ACHN (cell line): ENCODE data around the gene ZRANB1.
A peak's percentile ranks its signal among the peaks of the same experiment; 100 is the strongest.
"Not testable (repeated sequence)": the region's sequence is repeated elsewhere in the genome, so short reads cannot be mapped to it uniquely, and the experiment has no call there.

Experiments used
- DNase-seq: peaks from one replicate; pipeline ENCODE4 v3.0.0-alpha.2; 2015
- in situ Hi-C: cut with HindIII; loops from 2 replicates; pipeline ENCODE4 v1.10.0; 2017; ENCODE audit warnings: low sequenced_read_pairs, low pct_ligation_motif_present, low pct_unique_long_range_greater_than_20kb

ZRANB1 gene

DNA sequence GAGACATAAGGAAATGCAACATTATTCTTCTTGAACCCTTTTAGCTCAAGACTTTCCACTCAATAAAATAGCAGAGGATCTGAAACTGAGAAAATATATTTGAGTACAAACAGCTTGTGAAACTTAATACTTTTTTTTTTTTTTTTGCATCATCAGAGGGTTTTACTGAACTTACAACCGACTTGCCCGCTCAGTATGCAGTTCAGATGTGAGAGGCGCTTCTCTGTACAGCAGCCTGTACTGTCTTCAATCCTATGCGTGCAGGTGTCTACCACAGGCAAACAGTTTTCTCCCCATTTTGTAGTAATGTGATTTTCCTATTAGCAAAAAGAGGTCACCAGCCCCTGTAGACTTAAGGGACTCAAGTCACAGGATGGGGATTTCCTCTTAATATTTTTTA, 46.8 kb downstream of the ZRANB1 start:
- in situ Hi-C loops, DNase-seq: not testable (repeated sequence)

DNA sequence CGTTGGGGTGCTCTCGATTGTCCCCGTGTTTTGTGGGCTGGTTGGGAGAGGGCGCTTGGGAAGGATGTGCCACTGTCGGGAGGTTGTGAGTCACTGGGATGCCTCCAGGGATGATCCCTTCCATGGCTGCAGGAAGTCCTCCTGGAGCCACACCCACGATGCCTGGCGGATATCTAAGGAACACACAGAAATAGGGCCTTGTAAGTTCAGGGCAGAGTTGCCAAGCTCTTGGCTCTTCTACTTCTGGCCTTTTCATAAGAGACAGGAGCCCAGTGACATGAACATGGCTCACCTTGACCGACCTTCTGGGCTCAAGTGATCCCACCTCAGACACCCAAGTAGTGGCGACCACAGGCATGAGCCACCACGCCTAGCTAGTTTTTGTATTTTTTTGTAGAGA, 47.6 kb downstream of the ZRANB1 start:
- in situ Hi-C loops: no loop called here
- DNase-seq: no peak

- no peak for DNase-seq
- in situ Hi-C loops: no loop called here
These were observed 49.0 kb downstream of the ZRANB1 start for GRCh38 chr10:124990671-124991625.

DNA sequence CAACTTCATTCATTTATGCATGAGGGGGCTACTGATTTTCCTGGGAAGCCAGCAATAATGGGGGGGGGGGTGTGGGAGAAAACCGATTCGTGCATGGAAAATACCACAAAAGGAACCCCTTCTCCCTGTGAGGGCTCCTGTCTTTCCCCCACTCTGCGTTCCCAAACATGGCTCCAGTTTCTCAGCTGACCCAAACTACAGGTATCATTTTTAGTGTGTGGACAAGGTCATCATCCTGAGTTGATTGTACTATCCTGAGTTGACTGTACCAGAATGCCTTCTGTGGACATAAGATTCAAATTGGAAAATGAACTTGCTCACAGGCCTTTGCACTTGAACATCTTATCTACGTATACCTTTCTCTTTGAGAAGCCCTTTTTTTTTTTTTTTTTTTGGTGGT, 49.9 kb downstream of the ZRANB1 start:
- DNase-seq: no peak
- in situ Hi-C loops: no loop called here

GRCh38 chr10:124992462-124993344, 50.8 kb downstream of the ZRANB1 start:
- in situ Hi-C loops: no loop called here
- peak; percentile 67 for DNase-seq

- in situ Hi-C loops: no loop called here
- DNase-seq: no peak
These were observed 51.4 kb downstream of the ZRANB1 start for GRCh38 chr10:124993345-124993708.

DNA sequence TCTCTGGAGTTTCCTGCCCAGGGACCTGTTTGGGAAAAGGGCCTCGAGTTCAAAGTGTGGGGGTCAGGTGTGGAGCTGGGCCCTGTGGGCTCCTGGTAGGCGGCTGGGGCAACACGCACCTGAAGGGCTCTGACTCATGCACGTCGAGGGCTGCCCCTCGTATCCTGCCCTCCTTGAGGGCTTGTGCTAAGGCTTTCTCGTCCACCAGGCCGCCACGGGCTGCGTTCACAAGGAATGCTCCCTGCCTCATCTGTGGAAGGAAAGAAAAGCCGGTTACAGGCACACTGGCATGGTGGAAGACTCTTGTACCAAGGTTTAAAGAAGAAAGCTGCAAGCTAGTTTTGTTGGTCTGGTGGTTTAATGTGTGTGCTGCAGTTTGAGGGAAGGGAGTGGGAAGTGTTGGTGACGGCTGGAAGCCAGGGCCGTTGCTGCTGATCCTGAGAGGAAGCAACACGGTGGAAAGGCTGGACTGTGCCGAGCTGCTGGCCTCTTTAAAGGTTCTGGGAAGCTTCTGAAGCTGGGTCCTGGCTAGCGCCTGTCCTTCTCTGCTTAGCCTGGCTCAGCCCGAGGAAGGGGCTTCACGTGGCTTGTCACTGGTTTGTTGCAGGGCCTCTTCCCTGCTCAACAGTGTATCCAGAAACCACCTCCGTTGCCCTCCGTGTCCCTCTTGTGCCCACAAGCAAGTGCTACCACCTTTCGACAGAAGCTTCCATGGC, 52.0 kb downstream of the ZRANB1 start:
- in situ Hi-C loops: no loop called here
- DNase-seq: no peak

DNA sequence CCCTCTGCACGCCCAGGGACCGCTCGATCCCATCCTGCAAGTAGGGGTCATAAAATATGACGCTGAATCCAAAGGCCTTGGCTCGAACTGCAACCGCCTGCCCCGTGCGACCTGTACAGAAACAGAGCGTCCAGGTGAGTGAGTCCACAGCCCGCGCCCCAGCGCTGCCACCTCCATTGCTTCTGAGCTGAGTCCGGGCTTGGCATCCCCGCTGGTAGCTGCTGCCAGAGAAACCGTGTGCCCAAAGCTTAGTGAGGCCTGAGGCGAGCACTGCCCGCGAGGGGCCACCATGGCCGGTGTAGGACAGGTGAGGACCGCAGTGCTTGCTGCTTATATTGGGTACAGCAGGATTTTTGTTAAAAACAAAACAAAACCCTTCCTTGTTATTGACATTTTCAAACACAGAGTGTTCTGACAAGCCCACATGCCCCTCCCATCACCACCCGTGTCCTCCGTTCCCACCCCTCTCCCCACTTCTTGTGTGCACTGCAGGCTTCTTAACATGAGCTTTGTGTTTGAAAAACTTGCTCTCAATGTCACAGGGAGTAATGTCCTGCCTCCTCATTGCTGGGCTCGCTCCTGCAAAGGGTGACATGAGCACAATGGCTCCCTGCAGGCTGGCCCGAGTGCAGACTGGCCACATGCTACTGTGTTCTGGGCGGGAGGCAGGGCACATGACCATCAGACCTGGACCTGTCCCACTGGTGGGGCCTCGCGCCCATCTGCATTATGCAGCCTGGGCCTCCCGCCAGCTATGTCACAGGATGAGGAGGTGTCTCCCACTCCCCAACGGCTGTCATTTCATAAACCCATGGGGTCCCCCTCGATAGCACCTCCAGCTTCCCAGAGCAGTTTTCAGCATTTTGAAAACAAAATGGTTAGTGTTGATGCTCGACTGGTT, 52.9 kb downstream of the ZRANB1 start:
- in situ Hi-C loops: no loop called here
- DNase-seq: no peak

DNA sequence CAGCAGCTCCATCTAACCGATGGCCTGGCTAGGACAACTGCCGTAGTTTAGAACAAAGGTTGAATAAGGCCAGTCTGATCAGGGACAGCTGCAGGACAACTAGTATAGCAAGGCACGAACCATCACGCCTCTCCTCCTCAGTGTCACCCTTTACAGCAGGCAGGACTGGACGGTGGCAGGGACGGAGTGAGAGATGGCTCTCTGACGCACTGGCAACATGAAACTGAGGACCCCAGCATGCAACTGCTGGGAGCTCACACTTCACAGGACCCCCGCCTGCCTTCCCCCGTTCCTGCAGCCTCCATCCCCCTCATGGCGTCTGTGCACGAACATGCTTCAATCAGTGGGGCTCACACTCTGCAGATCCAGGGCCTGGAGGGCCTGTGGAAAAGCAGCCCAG, 53.7 kb downstream of the ZRANB1 start:
- DNase-seq: no peak
- in situ Hi-C loops: no loop called here

GRCh38 chr10:124996127-124996853, 54.4 kb downstream of the ZRANB1 start:
- DNase-seq: no peak
- in situ Hi-C loops: no loop called here

- in situ Hi-C loops: no loop called here
- no peak for DNase-seq
These were observed 54.9 kb downstream of the ZRANB1 start for GRCh38 chr10:124996854-124997215.

DNA sequence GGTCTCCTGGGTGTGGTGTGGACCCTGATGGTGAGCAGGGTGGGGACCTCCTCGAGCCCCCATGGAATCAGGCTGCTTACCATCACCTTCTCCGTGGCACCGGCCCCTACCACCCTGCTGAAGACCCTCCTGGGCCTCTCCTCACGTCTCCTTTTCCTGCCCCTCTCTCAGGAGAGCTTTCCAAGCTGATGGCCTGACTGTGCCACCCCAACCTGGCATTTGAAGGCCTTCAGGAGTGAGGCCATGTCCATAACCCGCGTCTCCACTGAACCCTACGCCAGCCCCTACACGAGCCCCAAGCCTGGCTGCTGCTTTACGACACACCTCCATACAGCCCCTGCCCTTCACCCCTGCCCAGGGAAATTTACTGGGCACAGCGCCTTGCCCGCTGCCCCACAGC, 55.4 kb downstream of the ZRANB1 start:
- in situ Hi-C loops: no loop called here
- DNase-seq: no peak

- in situ Hi-C loops: no loop called here
These were observed 56.1 kb downstream of the ZRANB1 start for GRCh38 chr10:124997771-124998623.

DNA sequence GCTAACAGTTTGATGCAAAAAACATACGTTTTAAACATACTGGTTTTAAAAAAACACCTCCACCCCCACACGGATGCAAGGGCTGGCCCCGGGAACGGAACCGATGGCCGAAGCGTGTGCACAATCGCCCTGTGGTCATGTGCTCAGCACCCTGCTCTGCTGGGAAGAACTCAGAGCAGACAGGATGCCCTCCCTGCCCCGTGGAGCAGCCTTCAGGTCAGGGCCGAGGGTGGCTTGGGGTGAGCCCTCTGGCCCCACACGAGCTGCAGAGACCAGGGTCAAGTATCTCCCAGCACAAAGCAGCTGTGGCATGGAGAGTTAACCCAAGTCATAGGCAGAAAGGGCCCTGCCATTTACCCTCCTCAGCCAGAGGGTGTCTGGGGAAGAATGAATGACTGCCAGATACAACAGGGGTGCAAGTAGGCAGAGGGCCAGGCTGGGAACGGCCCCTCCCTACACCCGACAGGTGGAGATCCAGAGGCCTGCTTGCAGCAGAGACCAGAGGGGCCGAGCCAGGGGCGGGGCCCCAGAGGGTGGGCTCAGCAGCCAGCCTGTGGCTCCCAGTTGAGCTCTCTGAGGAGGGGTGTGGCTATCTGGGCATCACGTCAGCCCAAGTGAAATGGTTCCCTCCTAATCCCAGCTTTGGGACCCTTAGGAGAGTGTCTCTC, 56.8 kb downstream of the ZRANB1 start:
- DNase-seq: no peak
- in situ Hi-C loops: no loop called here

More at GRCh38 chr10:124997771-124998623, 56.1 kb downstream of the ZRANB1 start:
- DNase-seq: no peak

- no peak for DNase-seq
- in situ Hi-C loops: no loop called here
These were observed 57.8 kb downstream of the ZRANB1 start for GRCh38 chr10:124999433-125000365.
